Measurements from ENCODE around the gene PSG11. TPM values are rescaled to one million over a fixed set of nuclear protein-coding genes. Genes with fewer than 3 reads are reported as not detected.
"Not testable (repeated sequence)": the region's sequence is repeated elsewhere in the genome, so short reads cannot be mapped to it uniquely, and the experiment has no call there.

The PSG11 gene
- polyA plus RNA-seq, 1 of the 3 experiments (the other 2 are of a cell fraction), result 0.08 TPM

DNA sequence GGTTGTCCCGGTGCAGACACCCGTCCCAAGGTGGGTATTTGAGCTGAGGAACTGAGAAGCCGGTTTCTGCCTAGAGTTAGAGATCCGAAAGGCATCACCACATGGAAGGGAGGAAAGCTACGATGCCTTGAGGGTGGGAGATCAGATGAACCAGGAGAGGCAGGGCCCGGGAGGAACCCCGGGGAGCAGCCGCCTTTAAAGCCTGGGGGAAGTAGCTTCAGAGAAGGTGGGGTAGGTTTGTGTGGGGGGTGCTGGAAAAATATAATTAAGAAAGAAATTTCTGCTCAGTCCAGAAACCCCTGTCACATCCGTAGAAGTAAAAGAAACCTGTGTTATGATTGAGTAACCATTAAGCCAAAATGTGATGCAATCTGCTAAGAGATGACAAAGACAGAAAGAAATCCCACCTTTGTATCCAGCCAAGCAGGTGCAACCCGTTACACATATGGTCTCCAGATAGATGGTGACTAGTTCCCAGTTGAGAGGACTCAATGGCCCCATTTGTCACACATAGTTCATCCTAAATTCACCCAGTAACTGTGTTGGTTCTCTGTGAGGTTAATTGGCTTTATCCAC is 34.2 kb downstream of the PSG11 start:
- H3K36me3 ChIP-seq (replicated peaks in 1 of 2; ENCODE audit: control insufficient read depth in 1 of 2, insufficient read depth in 2 of 2, low read length in 1 of 2); CTCF ChIA-PET; H3K9me3 ChIP-seq; POLR2A ChIA-PET; H3K9ac ChIP-seq; H3K79me2 ChIP-seq (ENCODE audit: insufficient read depth); H3K9me2 ChIP-seq; H3K4me3 ChIP-seq (ENCODE audit: low read depth in 2 of 2, low read length in 1 of 2); DNase-seq; H3K27me3 ChIP-seq (ENCODE audit: insufficient read depth); H3K4me1 ChIP-seq (ENCODE audit: control insufficient read depth in 1 of 2, insufficient read depth in 2 of 2, low read depth in 1 of 2, low read length in 1 of 2); H3F3A ChIP-seq (replicated peaks; ENCODE audit: insufficient read depth); H3K27ac ChIP-seq (ENCODE audit: low read depth in 2 of 2, low read length in 1 of 2); H4K20me1 ChIP-seq (ENCODE audit: insufficient read depth); H2AFZ ChIP-seq (ENCODE audit: low read depth); H3K4me2 ChIP-seq: not testable (repeated sequence)
- 53% methylated on average over 10 of the region's 10 CpGs for WGBS (ENCODE audit: low lambda C conversion rate)

DNA sequence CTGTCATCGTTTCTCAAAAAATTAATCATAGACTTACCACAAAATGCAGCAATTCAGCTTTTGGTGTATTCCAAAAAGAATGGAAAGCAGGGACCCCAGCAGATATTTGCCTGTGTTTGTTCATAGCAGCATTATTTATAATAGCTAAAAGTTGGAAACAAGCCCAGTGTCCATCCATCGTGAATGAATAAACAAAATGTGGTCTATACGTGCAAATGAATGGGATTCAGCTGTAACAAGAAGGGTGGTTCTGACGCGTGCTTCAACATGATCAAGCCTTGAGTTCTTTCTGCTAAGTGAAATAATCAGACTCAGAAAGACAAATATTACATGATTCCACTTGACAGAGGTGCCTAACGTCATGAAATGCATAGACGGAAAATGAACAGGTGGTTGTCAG is 36.4 kb downstream of the PSG11 start:
- Histone ChIP-seq H3K27me3 (ENCODE audit: insufficient read depth) (no peaks in the 10 kb centered on the region), H3K36me3 (replicated peaks in 1 of 2; ENCODE audit: control insufficient read depth in 1 of 2, insufficient read depth in 2 of 2, low read length in 1 of 2) (no peaks in the 10 kb centered on the region), H3K4me3 (ENCODE audit: low read depth in 2 of 2, low read length in 1 of 2) (no peak overlapping the region), H3K79me2 (ENCODE audit: insufficient read depth) (no peaks in the 10 kb centered on the region), H3K9ac (no peak overlapping the region), H3F3A (replicated peaks; ENCODE audit: insufficient read depth) (peaks cover 5% of the 10 kb centered on the region), H2AFZ (ENCODE audit: low read depth) (no peak overlapping the region), H3K27ac (ENCODE audit: low read depth in 2 of 2, low read length in 1 of 2) (no peak overlapping the region), H3K9me2 (no peaks in the 10 kb centered on the region), H4K20me1 (ENCODE audit: insufficient read depth) (no peaks in the 10 kb centered on the region), H3K4me2 (no peak overlapping the region), H3K4me1 (ENCODE audit: control insufficient read depth in 1 of 2, insufficient read depth in 2 of 2, low read depth in 1 of 2, low read length in 1 of 2) (peaks cover 0 to 6% of the 10 kb centered on the region in 2 experiments; a peak in 1 of 4 replicates), H3K9me3 (no peaks in the 10 kb centered on the region)
- ChIA-PET CTCF (interaction anchor here (0.6 kb wide), 1 partner anchor 546 kb away, joined by 3 read pairs; no protein-coding TSS in a partner anchor), POLR2A (no interaction called here)
- 56% methylated on average over 7 of the region's 7 CpGs for WGBS (ENCODE audit: low lambda C conversion rate)
- TF ChIP-seq GABPA (IDR thresholded peaks at IDR 0.05; ENCODE audit: low read depth) (no peak), NRF1 (IDR thresholded peaks at IDR 0.05; ENCODE audit: low read depth, low read length) (no peak), FOXM1 (IDR thresholded peaks at IDR 0.05; ENCODE audit: low read depth) (no peak), CHD2 (IDR thresholded peaks at IDR 0.05; ENCODE audit: low read length, partially characterized antibody) (no peak), SIN3A (IDR thresholded peaks at IDR 0.05; ENCODE audit: borderline replicate concordance, low read depth, low read length) (no peak), TCF12 (IDR thresholded peaks at IDR 0.05) (no peak), TAF1 (IDR thresholded peaks at IDR 0.05; ENCODE audit: borderline replicate concordance, low read depth, low read length) (no peak), ELF1 (IDR thresholded peaks at IDR 0.05) (no peak)
- TF ChIP-seq, protein P1, sequence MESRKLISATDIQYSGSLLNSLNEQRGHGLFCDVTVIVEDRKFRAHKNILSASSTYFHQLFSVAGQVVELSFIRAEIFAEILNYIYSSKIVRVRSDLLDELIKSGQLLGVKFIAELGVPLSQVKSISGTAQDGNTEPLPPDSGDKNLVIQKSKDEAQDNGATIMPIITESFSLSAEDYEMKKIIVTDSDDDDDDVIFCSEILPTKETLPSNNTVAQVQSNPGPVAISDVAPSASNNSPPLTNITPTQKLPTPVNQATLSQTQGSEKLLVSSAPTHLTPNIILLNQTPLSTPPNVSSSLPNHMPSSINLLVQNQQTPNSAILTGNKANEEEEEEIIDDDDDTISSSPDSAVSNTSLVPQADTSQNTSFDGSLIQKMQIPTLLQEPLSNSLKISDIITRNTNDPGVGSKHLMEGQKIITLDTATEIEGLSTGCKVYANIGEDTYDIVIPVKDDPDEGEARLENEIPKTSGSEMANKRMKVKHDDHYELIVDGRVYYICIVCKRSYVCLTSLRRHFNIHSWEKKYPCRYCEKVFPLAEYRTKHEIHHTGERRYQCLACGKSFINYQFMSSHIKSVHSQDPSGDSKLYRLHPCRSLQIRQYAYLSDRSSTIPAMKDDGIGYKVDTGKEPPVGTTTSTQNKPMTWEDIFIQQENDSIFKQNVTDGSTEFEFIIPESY (IDR thresholded peaks at IDR 0.05; ENCODE audit: borderline replicate concordance, low read depth), result no peak
- no peak for DNase-seq

DNA sequence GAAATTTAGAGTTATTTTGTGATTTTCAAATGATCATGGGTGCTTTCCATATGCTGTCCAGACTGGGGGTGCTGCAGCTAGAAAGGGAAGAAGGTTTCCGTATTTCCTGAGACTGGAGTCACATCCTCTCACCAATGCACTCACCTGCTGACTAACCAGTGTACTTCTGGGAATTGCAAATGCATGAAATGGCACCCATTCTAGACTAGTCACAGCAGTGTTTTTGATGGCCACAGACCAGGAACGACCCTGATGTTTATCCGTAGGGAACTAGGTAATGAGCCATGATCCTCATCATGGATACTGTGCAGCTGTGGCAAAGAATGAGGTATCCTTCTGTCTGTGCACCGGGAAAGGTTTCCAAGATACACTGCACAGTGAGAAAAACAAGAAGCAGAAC is 37.1 kb downstream of the PSG11 start:
- H2AFZ ChIP-seq (ENCODE audit: low read depth); DNase-seq; H4K20me1 ChIP-seq (ENCODE audit: insufficient read depth); H3K9me3 ChIP-seq; H3K27me3 ChIP-seq (ENCODE audit: insufficient read depth); H3F3A ChIP-seq (replicated peaks; ENCODE audit: insufficient read depth); H3K4me1 ChIP-seq (ENCODE audit: control insufficient read depth in 1 of 2, insufficient read depth in 2 of 2, low read depth in 1 of 2, low read length in 1 of 2); POLR2A ChIA-PET; H3K36me3 ChIP-seq (replicated peaks in 1 of 2; ENCODE audit: control insufficient read depth in 1 of 2, insufficient read depth in 2 of 2, low read length in 1 of 2); H3K9me2 ChIP-seq; H3K4me3 ChIP-seq (ENCODE audit: low read depth in 2 of 2, low read length in 1 of 2); H3K4me2 ChIP-seq; H3K9ac ChIP-seq; H3K79me2 ChIP-seq (ENCODE audit: insufficient read depth): not testable (repeated sequence)
- 30% methylated on average over 4 of the region's 4 CpGs for WGBS (ENCODE audit: low lambda C conversion rate)
- H3K27ac ChIP-seq (ENCODE audit: low read depth in 2 of 2, low read length in 1 of 2), result peak overlapping the region in 1 of 2 experiments; percentile 23; a peak in 1 of 4 replicates
- CTCF ChIA-PET, result interaction anchor here (0.6 kb wide), 1 partner anchor 547 kb away, joined by 3 read pairs; no protein-coding TSS in a partner anchor
